Epithelial cell of prostate (primary cell): ENCODE data around the gene CFAP161.

Source experiments
- DNase-seq: peaks from one replicate; pipeline ENCODE4 v3.0.0-alpha.2; 2011; ENCODE audit warnings: low read depth, low spot score
- H3K27ac ChIP-seq: fragments of 450-650 bp; 2 replicates; pipeline ENCODE4 v1.5.1; 2017; ENCODE audit warnings: mild to moderate bottlenecking

The CFAP161 gene

GRCh38 chr15:81133782-81134461 is at the start of gene CFAP161:
TSS of gene CFAP161 (plus strand) at chr15:81134270. CDS start at chr15:81134330, 60 bp downstream.
- no peak for DNase-seq
- H3K27ac ChIP-seq: no peak within 1 kb of the TSS

- H3K27ac ChIP-seq: no peak overlapping the region
- DNase-seq: no peak
Measured at GRCh38 chr15:81084716-81085115, 49.4 kb upstream of the CFAP161 start.

- no peak for DNase-seq
- H3K27ac ChIP-seq: no peak overlapping the region
Measured at GRCh38 chr15:81085213-81085612, 48.9 kb upstream of the CFAP161 start.

- H3K27ac ChIP-seq: no peak overlapping the region
- DNase-seq: no peak
Measured at GRCh38 chr15:81085898-81086297, 48.2 kb upstream of the CFAP161 start.

- DNase-seq: no peak
- H3K27ac ChIP-seq: no peak overlapping the region
Measured at GRCh38 chr15:81087066-81087465, 47.0 kb upstream of the CFAP161 start.

- DNase-seq: no peak
- H3K27ac ChIP-seq: no peak overlapping the region
Measured at GRCh38 chr15:81087694-81088093, 46.4 kb upstream of the CFAP161 start.

GRCh38 chr15:81088470-81089013 is 45.5 kb upstream of the CFAP161 start:
- H3K27ac ChIP-seq: no peak overlapping the region
- DNase-seq: no peak

- DNase-seq: peak; percentile 27
- no peak overlapping the region for H3K27ac ChIP-seq
Measured at GRCh38 chr15:81091889-81092558, 42.0 kb upstream of the CFAP161 start.

- no peak for DNase-seq
- H3K27ac ChIP-seq: no peak overlapping the region
Measured at GRCh38 chr15:81092559-81092902, 41.5 kb upstream of the CFAP161 start.

- no peak overlapping the region for H3K27ac ChIP-seq
- no peak for DNase-seq
Measured at GRCh38 chr15:81093961-81094360, 40.1 kb upstream of the CFAP161 start.

- no peak overlapping the region for H3K27ac ChIP-seq
- no peak for DNase-seq
Measured at GRCh38 chr15:81095690-81096365, 38.2 kb upstream of the CFAP161 start.

GRCh38 chr15:81096398-81096797 is 37.7 kb upstream of the CFAP161 start:
- H3K27ac ChIP-seq: no peak overlapping the region
- DNase-seq: no peak

GRCh38 chr15:81097116-81097889 is 36.8 kb upstream of the CFAP161 start:
- DNase-seq: no peak
- no peak overlapping the region for H3K27ac ChIP-seq

- no peak overlapping the region for H3K27ac ChIP-seq
- no peak for DNase-seq
Measured at GRCh38 chr15:81097890-81098280, 36.2 kb upstream of the CFAP161 start.

GRCh38 chr15:81098349-81098748 is 35.7 kb upstream of the CFAP161 start:
- no peak for DNase-seq

GRCh38 chr15:81098861-81099651 is 35.0 kb upstream of the CFAP161 start:
- no peak for DNase-seq
- no peak overlapping the region for H3K27ac ChIP-seq

More at GRCh38 chr15:81098349-81098748, 35.7 kb upstream of the CFAP161 start:
- no peak overlapping the region for H3K27ac ChIP-seq

GRCh38 chr15:81101894-81102815 is 31.9 kb upstream of the CFAP161 start:
- no peak for DNase-seq
- no peak overlapping the region for H3K27ac ChIP-seq

GRCh38 chr15:81103857-81104256 is 30.2 kb upstream of the CFAP161 start:
- no peak overlapping the region for H3K27ac ChIP-seq
- no peak for DNase-seq

- no peak for DNase-seq
- H3K27ac ChIP-seq: no peak overlapping the region
Measured at GRCh38 chr15:81105545-81105944, 28.5 kb upstream of the CFAP161 start.
